Motor neuron (in vitro differentiated cells): Measurements from ENCODE around the gene CEP85. TPM values are rescaled to one million over a fixed set of nuclear protein-coding genes. Genes with fewer than 3 reads are reported as not detected.
A peak's percentile ranks its signal among the peaks of the same experiment; 100 is the strongest.

ENCODE experiments used
- ATAC-seq, 8 experiments: fragments of 200-7000 bp; cut with Tn5 transposase; replicated peaks in 6 of 8; 2 replicates each; pipeline ENCODE4 v1.8.0; 2021; ENCODE audit warnings: mild to moderate bottlenecking in 8 of 8, moderate library complexity in 8 of 8
- H3K27ac ChIP-seq, 2 donors: fragments of 250-450 bp; sonication (Bioruptor Pico); 2 replicates each; pipeline ENCODE4 v1.9.0; 2021; ENCODE audit warnings: antibody characterized with exemption in 2 of 2, mild to moderate bottlenecking in 2 of 2, moderate library complexity in 1 of 2
- H3K4me1 ChIP-seq, 2 donors: fragments of 250-450 bp; sonication (Bioruptor Pico); replicated peaks in 1 of 2; 2 replicates each; pipeline ENCODE4 v1.6.1; 2021; ENCODE audit warnings: antibody characterized with exemption in 2 of 2, mild to moderate bottlenecking in 2 of 2, moderate library complexity in 1 of 2
- H3K4me3 ChIP-seq, 5 donors: fragments of 250-450 bp; sonication (Bioruptor Pico); 2 replicates each; pipeline ENCODE4 v1.9.0; 2021; ENCODE audit warnings: antibody characterized with exemption in 5 of 5, mild to moderate bottlenecking in 5 of 5, moderate library complexity in 4 of 5
- whole genome bisulfite sequencing, 10 experiments: fragments of 450-650 bp; shearing (Covaris generic); methylation state at CpG; one replicate each; pipeline ENCODE4 v1.0.0; 2022; 5-methylcytosine and 5-hydroxymethylcytosine counted together
- in situ Hi-C, 9 experiments: fragments of 400-800 bp; cut with MboI; loops; one replicate each; pipeline ENCODE4 v1.15.0; 2021; ENCODE audit warnings: low sequenced_read_pairs in 9 of 9, low pct_unique_long_range_greater_than_20kb in 2 of 9; ENCODE audit not compliant: unreplicated experiment in 9 of 9
- total RNA-seq, 8 experiments: library from RNA; unstranded; fragments of 300-600 nt; gene quantifications; 2 replicates each; pipeline versions ENCODE4 v1.2.3 to v1.2.4, GENCODE V29; 2022

The CEP85 gene
- total RNA-seq, 8 experiments from 2014 or later = 8.6 to 39.1 (median 19.6) TPM

DNA sequence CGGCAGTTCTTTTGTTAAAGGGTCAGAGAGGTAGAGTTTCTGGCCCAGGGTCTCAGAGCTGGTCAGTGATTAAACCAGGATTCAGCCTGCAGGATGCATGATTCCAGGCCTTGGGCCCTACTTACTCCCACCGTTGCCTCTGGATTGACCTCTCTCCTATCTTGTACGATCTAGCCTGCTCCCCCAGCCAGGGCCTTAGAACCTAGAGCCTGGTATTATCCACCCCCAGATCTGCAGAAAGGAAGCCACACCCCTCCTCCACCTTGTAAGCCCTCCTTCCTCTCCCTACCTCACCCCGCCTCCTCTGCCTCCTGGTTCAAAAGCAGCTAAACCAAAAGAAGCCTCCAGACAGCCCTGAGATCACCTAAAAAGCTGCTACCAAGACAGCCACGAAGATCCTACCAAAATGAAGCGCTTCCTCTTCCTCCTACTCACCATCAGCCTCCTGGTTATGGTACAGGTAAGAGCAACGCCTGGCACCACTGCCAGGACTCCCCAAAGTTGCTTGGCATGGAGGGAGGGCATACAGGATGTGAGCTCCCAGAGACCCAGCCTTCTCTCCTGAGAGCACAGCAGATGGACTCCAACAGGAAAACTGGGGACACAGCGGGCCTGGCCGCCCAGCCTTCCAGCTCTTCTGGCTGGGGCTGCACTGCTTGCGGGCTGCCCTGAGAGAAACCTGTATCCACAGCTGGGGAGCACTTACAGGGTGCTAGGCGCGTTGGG is 83.8 kb downstream of the CEP85 start, which contains the start of gene CD52:
Gene CD52, plus strand, starts transcription at position 347 of the 726 bp plus-strand sequence. Its CDS starts 60 bp downstream, at position 407.
- Histone ChIP-seq H3K4me1 (peaks cover 3 to 9% of the 10 kb centered on the region in 2 donors), H3K27ac (no peak within 1 kb of the TSS), H3K4me3 (no peak within 1 kb of the TSS)
- in situ Hi-C loops = no loop called here
- no peak for ATAC-seq
- 42 to 100% (median 74%) methylated on average over 1 to 7 of the region's 12 CpGs for WGBS, 10 experiments

DNA sequence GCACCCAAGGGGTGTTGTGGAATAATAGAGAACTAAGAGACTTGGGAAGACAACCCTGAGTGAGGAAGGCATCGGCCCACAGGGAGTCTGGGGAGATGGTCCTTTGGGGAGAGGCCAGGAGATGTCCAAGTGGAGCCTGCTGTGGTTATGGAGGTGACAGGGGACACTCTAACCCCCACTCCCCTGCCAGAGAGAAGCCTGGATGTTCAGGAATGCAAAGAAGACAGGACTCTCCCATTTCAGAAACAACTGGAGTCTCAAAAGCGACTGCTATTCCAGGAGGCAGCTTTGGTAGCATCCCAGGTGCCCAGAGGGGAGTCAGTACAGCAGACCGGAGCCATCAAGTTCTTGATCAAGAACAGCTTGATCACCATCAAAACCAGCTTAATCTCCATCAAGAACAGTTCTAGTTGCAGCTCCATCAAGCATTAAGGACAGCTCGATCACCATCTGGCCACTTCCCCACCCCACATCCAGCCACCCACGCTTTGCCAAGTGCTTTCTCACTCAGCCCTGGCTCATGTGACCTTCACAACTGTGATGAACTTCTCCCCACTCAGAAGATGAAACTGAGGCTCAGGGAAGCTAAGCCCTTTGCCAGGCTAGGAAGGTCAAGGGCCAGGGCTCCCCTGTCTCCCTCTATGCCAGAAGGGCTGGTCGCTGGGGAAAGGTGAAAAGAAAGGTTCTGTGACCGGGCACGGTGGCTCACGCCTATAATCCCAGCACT is 84.5 kb downstream of the CEP85 start:
- in situ Hi-C loops = no loop called here
- peak in 2 of 8 experiments; percentile 15 to 21 for ATAC-seq
- H3K27ac ChIP-seq = no peak overlapping the region
- H3K4me1 ChIP-seq = peaks cover 3 to 9% of the 10 kb centered on the region in 2 donors
- WGBS, 10 experiments = 0 to 100% (median 74%) methylated on average over 1 to 5 of the region's 9 CpGs; no CpG with 5 or more reads in 2 of the 10 experiments
- no peak overlapping the region for H3K4me3 ChIP-seq

DNA sequence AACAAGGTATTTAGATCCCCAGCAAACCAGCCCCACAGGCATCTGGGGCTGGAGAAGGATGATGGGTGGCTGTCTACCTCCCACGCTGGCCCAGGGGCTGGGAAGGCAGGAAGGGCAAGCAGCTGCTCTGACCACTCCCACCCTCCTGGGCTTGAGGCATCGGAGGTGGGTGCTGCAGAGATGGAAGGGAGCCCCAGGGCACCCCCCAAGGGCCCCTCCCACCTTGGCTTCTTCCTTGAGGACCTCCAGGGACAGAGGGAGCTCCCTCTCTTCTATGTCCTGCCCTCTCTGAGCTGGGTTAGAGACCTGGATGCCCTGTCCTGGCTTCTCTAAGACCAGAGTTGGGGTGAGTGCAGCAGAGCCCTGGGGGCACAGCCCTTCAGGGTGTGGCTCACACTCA is 86.9 kb downstream of the CEP85 start:
- in situ Hi-C loops = no loop called here
- ATAC-seq = peak in 5 of 8 experiments; percentile 5 to 55 (median 27)
- WGBS, 10 experiments = 40% methylated on average over 1 of the region's 2 CpGs; no CpG with 5 or more reads in 9 of the 10 experiments
- Histone ChIP-seq H3K27ac (no peak overlapping the region), H3K4me1 (peaks cover 2 to 3% of the 10 kb centered on the region in 2 donors), H3K4me3 (no peak overlapping the region)

DNA sequence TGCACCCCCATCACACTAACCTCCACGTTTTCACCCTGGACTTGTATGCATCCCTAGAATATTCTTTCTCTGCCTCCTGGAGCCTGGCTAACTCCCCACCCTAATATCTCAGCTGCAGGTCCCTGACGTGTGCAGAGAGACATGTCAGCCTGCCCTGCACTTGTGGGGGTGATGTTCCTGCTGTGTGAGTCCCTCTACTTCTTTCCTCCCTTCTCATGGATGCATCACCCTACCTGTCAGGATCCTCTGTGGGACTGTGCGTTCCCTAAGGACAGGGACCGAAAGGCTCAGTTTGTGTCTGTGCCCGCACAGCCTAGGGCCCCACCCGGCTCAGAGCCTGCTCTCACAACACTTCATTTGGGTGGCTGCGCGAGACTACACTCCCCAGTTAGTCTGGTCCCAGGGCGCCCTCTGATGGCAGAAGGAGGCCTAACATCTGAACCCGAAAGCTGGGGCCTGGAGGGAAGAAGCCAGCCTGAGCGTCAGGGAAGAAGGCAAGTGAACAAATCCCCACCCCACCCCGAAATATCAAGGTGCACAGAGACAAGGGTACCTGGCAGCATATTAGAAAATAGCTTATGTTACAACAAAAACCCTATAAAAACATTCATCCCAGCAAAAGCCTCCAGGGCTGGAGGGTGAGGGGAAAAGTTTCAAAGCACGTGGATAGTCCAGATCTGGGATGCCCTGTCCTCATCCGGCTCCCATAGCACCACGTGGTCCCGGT is 87.5 kb downstream of the CEP85 start:
- Histone ChIP-seq H3K4me3 (no peak overlapping the region), H3K4me1 (peaks cover 2 to 3% of the 10 kb centered on the region in 2 donors), H3K27ac (no peak overlapping the region)
- in situ Hi-C loops = no loop called here
- ATAC-seq = peak; percentile 88 to 98 (median 94)
- 0 to 100% (median 12%) methylated on average over 1 to 11 of the region's 16 CpGs; no CpG with 5 or more reads in 2 of the 10 experiments for WGBS, 10 experiments

DNA sequence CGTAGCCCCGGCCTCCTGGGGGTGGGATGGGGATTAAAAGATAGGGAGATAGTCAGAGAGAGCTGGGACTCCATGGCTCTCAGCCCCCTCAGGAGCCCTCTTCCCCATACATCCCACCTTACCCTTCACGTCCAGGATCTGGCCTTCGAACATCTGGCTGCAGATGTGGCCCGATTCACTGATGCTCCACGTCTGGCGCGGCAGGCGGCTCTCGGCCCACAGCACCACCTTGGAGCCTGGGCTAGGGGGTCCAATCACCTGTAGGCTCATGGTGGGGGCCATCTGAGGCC is 88.0 kb downstream of the CEP85 start:
- in situ Hi-C loops = no loop called here
- no peak overlapping the region for H3K4me3 ChIP-seq
- peaks cover 2 to 3% of the 10 kb centered on the region in 2 donors for H3K4me1 ChIP-seq
- no peak overlapping the region for H3K27ac ChIP-seq
- 71 to 100% (median 81%) methylated on average over 1 to 7 of the region's 10 CpGs; no CpG with 5 or more reads in 6 of the 10 experiments for WGBS, 10 experiments
- ATAC-seq = no peak

DNA sequence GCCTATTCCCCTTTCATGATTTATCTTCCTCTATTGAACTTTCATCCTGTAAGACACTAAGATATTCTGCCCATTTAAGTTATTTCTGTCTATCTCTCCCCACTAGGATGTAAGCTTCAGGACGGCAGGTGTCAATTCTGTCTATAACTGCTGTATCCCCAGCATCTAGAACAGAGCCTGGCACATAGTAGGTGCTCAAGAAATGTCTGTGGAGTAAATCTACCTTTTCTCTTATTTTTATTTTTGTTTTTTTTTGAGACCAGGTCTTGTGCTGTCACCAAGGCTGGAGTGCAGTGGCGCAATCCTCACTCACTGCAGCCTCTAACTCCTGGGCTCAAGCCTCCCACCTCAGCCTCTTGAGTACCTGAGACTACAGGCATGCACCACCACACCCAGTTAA is 89.4 kb downstream of the CEP85 start:
- WGBS, 10 experiments = 78 to 100% (median 93%) methylated on average over 1 to 2 of the region's 2 CpGs; no CpG with 5 or more reads in 4 of the 10 experiments
- ATAC-seq = no peak
- in situ Hi-C loops = no loop called here
- peaks cover 2 to 3% of the 10 kb centered on the region in 2 donors for H3K4me1 ChIP-seq
- no peak overlapping the region for H3K4me3 ChIP-seq
- no peak overlapping the region for H3K27ac ChIP-seq

DNA sequence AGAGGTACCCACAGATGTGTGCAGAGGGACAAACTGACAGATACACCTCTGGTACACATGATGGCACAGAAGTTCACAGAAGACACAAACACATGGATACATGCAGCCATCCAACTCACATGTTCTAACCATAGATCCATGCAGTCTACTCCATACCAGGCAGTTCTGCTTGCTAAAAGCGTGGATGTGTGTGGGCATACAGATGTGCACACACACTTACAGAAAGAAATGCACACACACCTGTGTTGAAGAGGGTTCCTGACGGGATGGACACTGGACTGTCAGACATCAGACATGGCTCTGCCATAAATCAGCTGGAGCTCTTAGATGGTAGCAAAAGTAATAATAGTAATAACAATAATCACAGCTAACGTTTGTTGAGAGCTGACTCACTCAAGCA is 90.5 kb downstream of the CEP85 start:
- no peak overlapping the region for H3K4me3 ChIP-seq
- in situ Hi-C loops = no loop called here
- H3K27ac ChIP-seq = no peak overlapping the region
- peaks cover 2 to 3% of the 10 kb centered on the region in 2 donors for H3K4me1 ChIP-seq
- 40 to 100% (median 61%) methylated on average over 1 to 3 of the region's 3 CpGs; no CpG with 5 or more reads in 3 of the 10 experiments for WGBS, 10 experiments
- no peak for ATAC-seq

DNA sequence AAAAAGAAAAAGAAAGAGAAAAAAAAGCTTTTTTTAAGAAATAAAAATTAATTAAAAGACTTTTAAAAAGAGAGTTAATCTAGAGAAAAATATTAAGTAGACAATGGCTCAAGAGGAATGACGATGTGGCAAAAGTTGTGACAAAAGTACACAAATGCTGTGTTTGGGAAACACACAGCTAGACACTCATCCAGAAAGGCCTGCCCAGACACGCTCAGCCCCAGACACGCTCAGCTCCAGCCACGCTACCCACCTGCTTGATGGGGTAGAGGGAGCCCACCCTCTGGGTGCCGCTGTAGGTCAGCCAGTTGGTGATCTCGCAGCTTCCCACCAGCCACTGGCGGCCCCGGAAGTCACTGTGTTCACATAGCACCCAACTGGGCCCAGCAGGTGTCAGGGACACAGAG is 94.0 kb downstream of the CEP85 start:
- in situ Hi-C loops = no loop called here
- Histone ChIP-seq H3K4me1 (no peaks in the 10 kb centered on the region), H3K27ac (no peak overlapping the region), H3K4me3 (no peak overlapping the region)
- peak in 3 of 8 experiments; percentile 5 to 23 (median 8) for ATAC-seq
- WGBS, 10 experiments = 40 to 96% (median 85%) methylated on average over 3 to 8 of the region's 8 CpGs; no CpG with 5 or more reads in 3 of the 10 experiments

Other genes starting within 250 kb of the CEP85 start
- gene PAFAH2, start 236.1 kb upstream of the CEP85 start, total RNA-seq = 10 to 100 TPM in 1 of 8 experiments, 1 to 10 TPM in 7; 6.0 to 11.8 (median 8.9) TPM
- gene EXTL1, start 212.4 kb upstream of the CEP85 start, total RNA-seq = 10 to 100 TPM in 1 of 8 experiments, 1 to 10 TPM in 5, under 1 TPM in 2; 0.36 to 24.9 (median 1.6) TPM
- 1 to 10 TPM in 4 of 8 experiments, under 1 TPM in 4; 0.10 to 5.7 (median 0.84) TPM for gene SLC30A2, start 188.1 kb upstream of the CEP85 start, total RNA-seq
- 1 to 10 TPM in 1 of 8 experiments, under 1 TPM in 2, not detected in 5; 0.29 to 1.0 (median 0.31) TPM for gene TRIM63, start 166.6 kb upstream of the CEP85 start, total RNA-seq
- gene PDIK1L, start 122.4 kb upstream of the CEP85 start, total RNA-seq = 10 to 100 TPM in 6 of 8 experiments, 1 to 10 TPM in 2; 1.7 to 33.5 (median 24.1) TPM
- 1 to 10 TPM in 1 of 8 experiments, under 1 TPM in 7; 0.15 to 1.1 (median 0.52) TPM for gene FAM110D, start 75.1 kb upstream of the CEP85 start, total RNA-seq
- 1 to 10 TPM in 2 of 8 experiments, under 1 TPM in 3, not detected in 3; 0.54 to 1.3 (median 0.92) TPM for gene C1orf232, start 65.2 kb upstream of the CEP85 start, total RNA-seq
- 100 to 1,000 TPM in 1 of 8 experiments, 10 to 100 TPM in 7; 29.9 to 109 (median 47.4) TPM for gene ZNF593, start 64.3 kb upstream of the CEP85 start, total RNA-seq
- gene ZNF593OS, start 62.4 kb upstream of the CEP85 start, total RNA-seq = 1 to 10 TPM in 7 of 8 experiments, under 1 TPM in 1; 0.54 to 5.7 (median 3.5) TPM
- gene CNKSR1, start 56.7 kb upstream of the CEP85 start, total RNA-seq = 1 to 10 TPM in 5 of 8 experiments, under 1 TPM in 3; 0.24 to 5.2 (median 2.1) TPM
- gene CATSPER4, start 43.6 kb upstream of the CEP85 start, total RNA-seq = under 1 TPM in 2 of 8 experiments, not detected in 6; 0.08 to 0.52 TPM
- 100 to 1,000 TPM in 1 of 8 experiments, 10 to 100 TPM in 7; 34.1 to 125 (median 45.5) TPM for gene SH3BGRL3, start 45.9 kb downstream of the CEP85 start, total RNA-seq
- gene UBXN11, start 72.4 kb downstream of the CEP85 start, total RNA-seq = 10 to 100 TPM in 6 of 8 experiments, 1 to 10 TPM in 2; 5.0 to 28.2 (median 13.7) TPM
- gene CD52, start 83.8 kb downstream of the CEP85 start, total RNA-seq = under 1 TPM in 3 of 8 experiments, not detected in 5; 0.49 to 0.76 (median 0.71) TPM
- gene CRYBG2, start 119.9 kb downstream of the CEP85 start, total RNA-seq = 1 to 10 TPM in 5 of 8 experiments, under 1 TPM in 3; 0.25 to 3.5 (median 2.1) TPM
- gene ZNF683, start 138.6 kb downstream of the CEP85 start, total RNA-seq = 1 to 10 TPM in 1 of 8 experiments, under 1 TPM in 4, not detected in 3; 0.27 to 1.4 (median 0.63) TPM
- gene LIN28A, start 176.6 kb downstream of the CEP85 start, total RNA-seq = 10 to 100 TPM in 1 of 8 experiments, 1 to 10 TPM in 3, under 1 TPM in 4; 0.14 to 66.0 (median 2.9) TPM
- gene DHDDS, start 198.1 kb downstream of the CEP85 start, total RNA-seq = 10 to 100 TPM; 42.7 to 86.2 (median 53.1) TPM
- gene HMGN2, start 238.2 kb downstream of the CEP85 start, total RNA-seq = 1,000 to 10,000 TPM in 1 of 8 experiments, 100 to 1,000 TPM in 7; 105 to 1,573 (median 517) TPM